Transverse colon (tissue), 4 donors: ENCODE results near the gene BCL6. TPM values are rescaled to one million over a fixed set of nuclear protein-coding genes. Genes with fewer than 3 reads are reported as not detected.

ENCODE experiments used
- DNase-seq: peaks from one replicate; pipeline ENCODE4 v3.0.0-alpha.2; 2019
- H3K27ac ChIP-seq, 4 donors: fragments of 200-600 bp; sonication (generic); 2 replicates each; pipeline ENCODE4 v1.5.1; 2016 to 2018; ENCODE audit warnings: inconsistent platforms in 4 of 4
- H3K27me3 ChIP-seq: fragments of 200-600 bp; sonication (generic); 2 replicates; pipeline ENCODE4 v1.5.1; 2017; ENCODE audit warnings: inconsistent platforms
- H3K36me3 ChIP-seq, 4 donors: fragments of 200-600 bp; sonication (generic); 2 replicates each; pipeline ENCODE4 v1.5.1; 2017 to 2019; ENCODE audit warnings: inconsistent platforms in 4 of 4
- H3K4me1 ChIP-seq, 4 donors: fragments of 200-600 bp; sonication (generic); 2 replicates each; pipeline ENCODE4 v1.5.1; 2017 to 2020; ENCODE audit warnings: inconsistent platforms in 4 of 4
- H3K4me3 ChIP-seq, 4 donors: fragments of 200-600 bp; sonication (generic); 1 replicate in 1 of 4; 2 replicates in 3 of 4; pipeline versions ENCODE4 v1.5.1 to v1.6.1; 2017 to 2019; ENCODE audit warnings: inconsistent platforms in 4 of 4
- H3K9me3 ChIP-seq, 2 donors: fragments of 200-600 bp; sonication (generic); 2 replicates each; pipeline ENCODE4 v1.5.1; 2017 to 2019; ENCODE audit warnings: inconsistent platforms in 2 of 2
- CTCF ChIP-seq, 5 experiments: fragments of 200-600 bp in 3 of 5; fragments of 450-650 bp in 2 of 5; sonication (generic) in 3 of 5; IDR thresholded peaks; 1 replicate in 2 of 5; 2 replicates in 3 of 5; pipeline ENCODE4 v1.5.1; 2016 to 2017; ENCODE audit warnings: antibody characterized with exemption in 5 of 5, inconsistent platforms in 3 of 5, mild to moderate bottlenecking in 2 of 5, moderate library complexity in 1 of 5
- EP300 ChIP-seq: sonication (generic); formaldehyde crosslinking; IDR thresholded peaks from one replicate; pipeline ENCODE4 v1.6.1; 2017; ENCODE audit warnings: antibody characterized with exemption, low read depth
- POLR2A ChIP-seq: fragments of 450-650 bp; IDR thresholded peaks from one replicate; pipeline ENCODE4 v1.6.1; 2016; ENCODE audit warnings: antibody characterized with exemption, mild to moderate bottlenecking, moderate library complexity
- POLR2AphosphoS5 ChIP-seq, 3 donors: sonication (generic); formaldehyde crosslinking; IDR thresholded peaks; one replicate each; pipeline ENCODE4 v1.6.1; 2016; ENCODE audit warnings: antibody characterized with exemption in 3 of 3
- WGBS, 2 donors: methylation state at CpG; one replicate each; pipeline ENCODE4 v1.1.5; 2018; ENCODE audit warnings: low coverage in 1 of 2; 5-methylcytosine and 5-hydroxymethylcytosine counted together
- in situ Hi-C, 4 donors: fragments of 200-750 bp; cut with MboI; loops; one replicate each; pipeline versions ENCODE4 v1.15.0 to v1.15.1; 2017; ENCODE audit warnings: low sequenced_read_pairs in 3 of 4, low pct_ligation_motif_present in 1 of 4, low pct_unique_long_range_greater_than_20kb in 1 of 4
- intact Hi-C: fragments of 100-400 bp; cut with DNase I; formaldehyde crosslinking; loops from one replicate; pipeline ENCODE4 v1.15.1; 2023; ENCODE audit warnings: low total_unique reads
- total RNA-seq, 4 donors: library from RNA; depleted of rRNA; stranded (reverse); fragments of >200 nt; gene quantifications; one replicate each; pipeline ENCODE4 v1.1.0, GENCODE V29; 2016

The BCL6 gene
- total RNA-seq, 4 donors from 2014 or later = 18.7 to 65.5 (median 32.5) TPM

- no peak overlapping the region for H3K4me3 ChIP-seq
- in situ Hi-C loops (loop anchor here (5.0 to 25.0 kb wide), 9 partner anchors 427 to 1419 kb away; partner anchors contain the start of gene LPP (in 1 of the 4)), intact Hi-C loops (no loop called here)
Observed at GRCh38 chr3:187735383-187735782, 9.9 kb downstream of the BCL6 start.

DNA sequence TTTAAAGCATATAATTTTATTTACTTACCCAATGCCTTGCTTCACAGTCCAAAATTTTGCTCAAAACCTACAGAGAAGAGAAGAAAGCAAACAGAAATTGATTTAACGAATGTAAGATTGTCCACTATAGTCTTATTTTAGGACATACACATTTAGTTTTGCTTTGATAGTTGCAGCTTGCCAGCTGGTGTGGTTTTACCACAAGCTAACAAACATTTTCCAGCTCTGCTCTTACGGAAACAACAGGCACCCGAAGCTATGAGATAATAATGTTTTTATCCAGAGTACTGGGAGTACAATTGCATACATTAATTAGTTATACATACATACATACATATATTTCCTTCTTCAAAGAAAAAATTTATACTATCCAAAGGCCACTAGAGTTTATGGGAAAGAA is 10.4 kb downstream of the BCL6 start:
- peak overlapping the region in 2 of 4 donors; percentile 12 to 98 for H3K27ac ChIP-seq
- H3K9me3 ChIP-seq = no peaks in the 10 kb centered on the region
- intact Hi-C loops (no loop called here), in situ Hi-C loops (loop anchor here (5.0 to 25.0 kb wide), 9 partner anchors 427 to 1420 kb away; partner anchors contain the start of gene LPP (in 1 of the 4))
- no peak for DNase-seq
- no peak for TF ChIP-seq EP300
- TF ChIP-seq POLR2AphosphoS5 (IDR thresholded peaks at IDR 0.05) = no peak
- H3K4me3 ChIP-seq = no peak overlapping the region
- 60 to 81% methylated on average over 1 to 3 of the region's 3 CpGs for WGBS, 2 donors
- no peaks in the 10 kb centered on the region for H3K27me3 ChIP-seq
- peaks cover 0 to 25% (median 20%) of the 10 kb centered on the region in 4 donors for H3K4me1 ChIP-seq
- peaks cover 0 to 24% (median 11%) of the 10 kb centered on the region in 4 donors for H3K36me3 ChIP-seq

More at GRCh38 chr3:187735383-187735782, 9.9 kb downstream of the BCL6 start:
- H3K27me3 ChIP-seq = no peaks in the 10 kb centered on the region
- peaks cover 0 to 29% (median 25%) of the 10 kb centered on the region in 4 donors for H3K4me1 ChIP-seq
- peak overlapping the region in 3 of 4 donors; percentile 12 to 99 (median 98) for H3K27ac ChIP-seq
- TF ChIP-seq CTCF (IDR thresholded peaks at IDR 0.05) = no peak
- TF ChIP-seq EP300 = no peak
- TF ChIP-seq POLR2A = no peak
- no peak for TF ChIP-seq POLR2AphosphoS5 (IDR thresholded peaks at IDR 0.05)
- WGBS, 2 donors = 89 to 100% methylated on average over 3 of the region's 3 CpGs
- peaks cover 0 to 21% (median 9%) of the 10 kb centered on the region in 4 donors for H3K36me3 ChIP-seq
- DNase-seq = no peak
- no peaks in the 10 kb centered on the region for H3K9me3 ChIP-seq

DNA sequence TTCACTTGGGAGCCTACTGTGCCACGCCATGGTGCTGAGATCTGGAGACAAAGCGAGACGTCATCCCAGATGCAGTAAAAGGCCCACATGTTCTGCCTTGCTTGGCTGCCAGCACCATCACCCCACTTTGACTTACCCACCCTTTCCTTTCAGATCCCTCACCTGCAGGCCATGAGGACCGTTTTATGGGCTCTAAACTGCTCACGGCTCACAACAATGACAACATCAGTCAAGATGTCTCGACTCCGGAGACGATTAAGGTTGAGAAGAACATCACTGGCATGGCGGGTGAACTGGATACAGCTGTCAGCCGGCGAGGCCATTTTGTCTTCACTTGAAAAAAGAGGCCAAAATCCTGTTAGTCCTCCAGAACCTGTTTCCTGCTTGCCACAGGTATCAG is 11.9 kb downstream of the BCL6 start:
- WGBS, 2 donors = 89 to 95% methylated on average over 3 to 11 of the region's 11 CpGs
- in situ Hi-C loops (loop anchor here (10.0 to 25.0 kb wide), 8 partner anchors 429 to 1421 kb away; partner anchors contain the start of gene LPP (in 1 of the 4)), intact Hi-C loops (no loop called here)
- H3K36me3 ChIP-seq = peaks cover 0 to 39% (median 18%) of the 10 kb centered on the region in 4 donors
- H3K4me3 ChIP-seq = no peak overlapping the region
- H3K4me1 ChIP-seq = peaks cover 0 to 25% (median 17%) of the 10 kb centered on the region in 4 donors
- DNase-seq = no peak
- no peaks in the 10 kb centered on the region for H3K27me3 ChIP-seq
- TF ChIP-seq POLR2AphosphoS5 (IDR thresholded peaks at IDR 0.05) = no peak
- no peak for TF ChIP-seq POLR2A
- no peak for TF ChIP-seq CTCF (IDR thresholded peaks at IDR 0.05)
- TF ChIP-seq EP300 = no peak
- H3K9me3 ChIP-seq = no peaks in the 10 kb centered on the region
- H3K27ac ChIP-seq = no peak overlapping the region

DNA sequence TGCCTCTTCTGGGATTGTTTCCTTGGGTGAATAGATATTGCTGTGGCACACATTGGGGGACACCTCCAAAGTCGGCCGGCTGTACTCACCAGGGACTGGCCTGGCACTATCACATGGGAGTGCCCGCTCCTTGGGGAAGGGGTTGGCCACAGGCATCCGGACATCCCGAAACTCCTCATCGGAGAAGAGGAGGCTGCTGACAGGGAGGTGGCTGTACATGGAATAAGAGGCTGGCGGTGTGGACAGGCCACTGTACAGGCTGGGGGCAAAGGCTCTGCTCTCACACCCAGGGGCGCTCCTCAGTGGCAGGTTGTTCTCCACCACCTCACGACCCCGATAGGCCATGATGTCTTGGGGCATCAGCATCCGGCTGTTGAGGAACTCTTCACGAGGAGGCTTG is 15.7 kb downstream of the BCL6 start:
- Histone ChIP-seq H3K27ac (no peak overlapping the region), H3K4me3 (no peak overlapping the region), H3K27me3 (no peaks in the 10 kb centered on the region), H3K4me1 (no peaks in the 10 kb centered on the region), H3K36me3 (peaks cover 0 to 75% (median 37%) of the 10 kb centered on the region in 4 donors), H3K9me3 (no peaks in the 10 kb centered on the region)
- DNase-seq = no peak
- intact Hi-C loops (no loop called here), in situ Hi-C loops (loop anchor here in 3 of 4 donors (25.0 kb wide), 5 partner anchors 433 to 1408 kb away; partner anchors contain the start of gene LPP (in 1 of the 3))
- TF ChIP-seq CTCF (IDR thresholded peaks at IDR 0.05) = no peak
- no peak for TF ChIP-seq POLR2AphosphoS5 (IDR thresholded peaks at IDR 0.05)
- no peak for TF ChIP-seq EP300
- TF ChIP-seq POLR2A = no peak
- 94% methylated on average over 12 of the region's 12 CpGs; no CpG with 5 or more reads in 1 of the 2 donors for WGBS, 2 donors
